ENCODE data around the gene NFAT5.
"Not testable (repeated sequence)": the region's sequence is repeated elsewhere in the genome, so short reads cannot be mapped to it uniquely, and the experiment has no call there.

Gene NFAT5

DNA sequence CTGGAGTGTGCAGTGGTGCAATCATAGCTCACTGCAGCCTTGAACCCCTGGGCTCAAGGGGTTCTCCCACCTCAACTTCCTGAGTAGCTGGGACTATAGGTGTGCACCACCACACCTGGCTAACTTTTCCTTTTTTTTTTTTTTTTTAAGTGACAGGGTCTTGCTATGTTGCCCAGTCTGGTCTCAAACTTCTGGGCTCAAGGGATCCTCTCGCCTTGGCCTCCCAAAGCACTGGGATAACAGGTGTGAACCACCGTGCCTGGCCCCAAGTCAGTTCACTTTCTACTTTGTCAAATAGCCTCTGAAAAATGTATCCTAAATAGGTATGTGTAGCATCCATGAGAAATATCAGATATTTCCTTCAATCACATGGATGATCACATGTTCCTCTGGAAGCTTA, 9.9 kb upstream of the NFAT5 start:
- DNase-seq = no peak

GRCh38 chr16:69559164-69559563, 6.6 kb upstream of the NFAT5 start:
- DNase-seq = no peak

DNA sequence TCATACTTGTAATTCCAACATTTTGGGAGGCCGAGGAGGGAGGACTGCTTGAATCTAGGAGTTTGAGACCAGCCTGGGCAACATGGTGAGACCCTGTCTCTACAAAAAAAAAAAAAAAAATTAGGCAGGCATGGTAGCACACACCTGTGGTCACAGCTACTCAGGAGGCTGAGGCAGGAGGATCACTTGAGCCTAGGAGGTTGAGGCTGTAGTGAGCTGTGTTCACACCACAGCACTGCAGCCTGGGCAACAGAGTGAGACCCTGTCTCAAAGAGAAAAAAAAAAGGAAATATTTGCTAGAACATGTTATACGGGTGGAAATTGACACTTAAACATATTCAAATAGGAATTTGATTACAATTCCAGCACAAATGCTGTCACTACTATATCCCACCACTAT, 4.4 kb upstream of the NFAT5 start:
- DNase-seq = not testable (repeated sequence)

DNA sequence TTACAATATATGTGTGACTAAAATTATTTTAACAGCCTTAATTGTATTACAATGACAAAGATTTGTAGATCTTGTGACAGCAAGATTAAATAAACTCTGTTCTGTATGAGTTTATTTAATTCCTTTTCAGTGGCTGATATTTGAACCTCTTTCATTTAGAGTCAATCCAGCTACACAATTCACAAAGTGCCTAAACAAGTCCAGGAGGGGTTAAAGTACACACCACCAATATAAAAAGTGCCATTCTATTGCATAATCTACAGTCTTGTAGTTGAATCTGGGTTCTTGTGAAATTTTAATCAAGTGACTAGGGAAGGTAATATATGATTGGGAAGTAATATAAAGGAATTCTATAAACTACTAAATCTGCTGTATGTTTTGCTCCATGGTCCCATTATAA, 3.9 kb upstream of the NFAT5 start:
- no peak for DNase-seq

GRCh38 chr16:69562813-69563212, 3.0 kb upstream of the NFAT5 start:
- DNase-seq = no peak

GRCh38 chr16:69563605-69564580, 1.9 kb upstream of the NFAT5 start:
- peak; percentile 20 for DNase-seq

DNA sequence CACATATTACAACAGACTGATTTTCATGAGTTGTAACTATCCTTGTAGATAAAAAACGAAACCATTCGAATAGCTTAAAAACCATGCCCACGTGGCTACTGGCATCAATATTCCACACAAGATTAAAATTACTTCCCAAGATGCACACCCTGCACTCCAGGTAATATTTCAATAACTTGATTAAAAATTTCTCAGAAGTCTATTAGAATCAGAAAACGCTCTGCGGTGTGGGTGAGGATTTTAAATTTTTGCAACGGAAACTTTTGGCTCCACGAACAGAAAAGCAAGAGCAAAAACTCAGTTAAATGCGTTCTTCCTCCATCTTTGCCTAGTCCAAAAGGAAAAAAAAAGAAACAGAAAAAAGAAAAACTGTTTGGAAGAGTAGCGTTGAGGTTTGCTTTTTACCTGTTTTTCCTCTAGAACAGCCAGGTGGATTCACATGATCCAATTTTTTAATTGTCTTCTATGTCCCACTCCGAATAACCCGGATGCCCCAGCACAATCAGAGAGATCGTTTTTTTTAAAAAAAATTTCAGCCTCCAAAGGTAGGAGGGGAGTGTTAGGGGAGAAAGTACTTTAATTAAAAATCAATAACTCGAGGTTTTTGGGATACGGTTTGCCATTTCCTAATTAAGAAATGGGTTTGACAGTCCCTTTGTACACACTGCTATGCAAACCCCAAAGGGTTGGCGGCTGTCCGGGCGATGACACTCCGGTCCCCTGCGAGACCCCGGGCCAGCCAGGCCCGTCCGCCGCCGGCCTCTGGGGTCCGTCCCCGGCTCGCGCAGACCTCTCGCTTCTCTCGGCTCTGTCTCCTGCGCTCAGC, 708 bp upstream of the NFAT5 start:
- no peak for DNase-seq

GRCh38 chr16:69566240-69566980, 644 bp downstream of the NFAT5 start:
- peak; percentile 40 for DNase-seq

- peak; percentile 62 for DNase-seq
Measured at GRCh38 chr16:69566981-69567680, 1.4 kb downstream of the NFAT5 start.

DNA sequence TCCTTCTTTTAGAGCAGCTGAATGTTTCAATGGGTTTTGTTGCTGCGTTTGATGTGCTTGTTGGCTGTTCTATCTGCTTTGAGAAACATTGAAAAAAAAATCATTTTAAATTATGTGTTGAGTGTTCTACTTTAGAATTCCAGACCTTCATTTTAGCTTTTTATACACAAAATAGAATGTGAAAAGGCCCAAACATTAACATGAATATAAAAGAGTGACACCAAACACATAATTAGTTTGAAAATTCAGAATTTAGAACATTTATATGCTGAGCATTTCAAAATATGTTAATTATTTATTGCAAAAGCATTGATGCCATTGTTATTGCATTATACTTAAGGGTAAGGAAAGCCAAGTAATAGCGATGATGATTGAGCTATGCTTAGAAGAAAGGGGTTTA, 2.9 kb downstream of the NFAT5 start:
- no peak for DNase-seq

- DNase-seq = not testable (repeated sequence)
Measured at GRCh38 chr16:69578771-69579170, 13.0 kb downstream of the NFAT5 start.

- DNase-seq = no peak
Measured at GRCh38 chr16:69579783-69580481, 14.2 kb downstream of the NFAT5 start.

GRCh38 chr16:69581297-69581696, 15.5 kb downstream of the NFAT5 start:
- DNase-seq = no peak

- not testable (repeated sequence) for DNase-seq
Measured at GRCh38 chr16:69584493-69584892, 18.7 kb downstream of the NFAT5 start.

DNA sequence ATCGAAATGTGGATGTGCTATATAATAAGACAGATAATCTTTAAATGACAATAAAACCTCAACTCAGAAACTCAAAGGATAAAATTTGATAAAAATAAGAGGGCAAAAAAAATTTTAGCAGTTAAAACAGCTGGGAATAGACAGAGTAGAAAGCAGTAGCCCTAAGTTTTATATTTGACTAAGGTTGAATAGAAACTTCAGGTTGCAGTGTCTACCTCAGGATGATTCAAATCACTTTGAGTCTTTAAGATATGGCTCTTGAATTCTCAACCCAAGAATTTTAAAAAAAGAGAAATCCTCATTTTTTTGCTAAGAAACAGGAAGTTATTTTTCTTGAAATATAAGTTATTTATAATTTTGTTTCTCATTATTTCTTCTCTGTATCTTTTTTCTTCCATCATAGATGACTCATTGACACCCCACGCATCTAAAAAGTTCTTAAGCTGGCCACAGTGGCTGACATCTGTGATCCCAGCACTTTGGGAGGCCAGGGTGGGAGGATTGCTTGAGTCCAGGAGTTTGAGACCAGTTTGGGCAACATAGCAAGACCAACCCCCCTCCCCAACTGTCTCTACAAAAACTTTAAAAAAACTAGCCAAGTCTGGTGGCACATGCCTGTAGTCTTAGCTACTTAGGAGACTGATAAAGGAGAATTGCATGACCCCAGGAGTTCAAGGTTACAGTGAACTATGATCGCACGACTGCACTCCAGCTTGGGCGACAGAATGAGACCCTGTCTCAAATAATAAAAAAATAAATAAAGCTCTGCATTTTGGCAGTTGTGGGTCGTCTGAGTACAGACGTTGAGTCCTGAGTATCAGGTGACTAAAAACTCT, 23.9 kb downstream of the NFAT5 start:
- no peak for DNase-seq

DNA sequence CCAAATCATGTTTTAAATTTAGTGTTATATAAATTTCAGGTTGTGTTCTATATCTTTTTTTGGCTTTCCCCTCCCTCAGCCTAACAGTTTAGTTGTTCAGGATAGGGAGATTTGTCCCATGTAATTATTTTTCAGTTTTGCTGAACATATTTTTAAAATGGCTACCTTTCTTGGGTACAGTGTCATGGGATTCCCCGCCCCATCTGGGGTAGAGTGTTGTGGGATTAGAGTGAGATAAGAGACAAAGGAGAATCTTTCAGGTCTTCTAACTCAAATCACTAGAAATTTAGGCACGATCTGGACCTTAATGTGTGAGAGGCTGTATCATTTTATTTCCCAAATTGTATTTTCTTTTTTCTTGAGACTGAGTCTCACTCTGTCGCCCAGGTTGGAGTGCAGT, 24.8 kb downstream of the NFAT5 start:
- no peak for DNase-seq

DNA sequence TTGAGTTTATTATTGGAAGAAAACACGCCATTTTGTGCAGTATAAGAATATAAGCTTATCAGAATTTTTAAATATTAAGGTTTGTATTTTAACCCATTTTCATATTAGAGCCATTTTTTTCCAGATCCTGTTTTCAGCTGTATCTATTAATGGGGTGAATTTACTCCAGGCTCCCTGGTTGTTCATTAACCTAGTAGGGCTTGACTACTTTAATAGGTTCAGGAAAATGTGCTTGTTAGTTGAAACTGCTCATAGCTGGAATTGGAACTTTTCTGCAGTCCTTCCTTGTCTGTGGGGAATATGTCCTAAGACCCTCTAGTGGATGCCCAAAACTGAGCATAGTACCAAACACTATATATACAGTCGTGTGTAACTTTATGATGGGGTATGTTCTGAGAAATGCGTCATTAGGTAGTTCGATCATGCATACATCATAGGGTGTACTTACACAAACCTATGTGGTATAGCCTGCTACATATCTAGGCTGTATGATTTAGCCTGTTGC, 28.0 kb downstream of the NFAT5 start:
- no peak for DNase-seq

GRCh38 chr16:69595127-69596036, 29.6 kb downstream of the NFAT5 start:
- no peak for DNase-seq

GRCh38 chr16:69596801-69597200, 31.0 kb downstream of the NFAT5 start:
- DNase-seq = no peak
